AG04450 (cell line): ENCODE data around the gene APBA2. TPM values are rescaled to one million over a fixed set of nuclear protein-coding genes. Genes with fewer than 3 reads are reported as not detected.

Experiments
- CTCF ChIA-PET: fragments of 300-600, 350-600 bp; formaldehyde crosslinking; extraction: SDS; loops from one replicate; lab custom pipeline; 2022; ENCODE audit warnings: antibody characterized with exemption, inconsistent platforms; lab: Charles Lee
- POLR2A ChIA-PET: fragments of 350-600 bp; formaldehyde crosslinking; extraction: SDS; loops from one replicate; lab custom pipeline; 2021; ENCODE audit warnings: antibody characterized with exemption, inconsistent platforms; lab: Yijun Ruan, JAX
- DNase-seq: peaks from one replicate; pipeline ENCODE4 v3.0.0-alpha.2; 2011; ENCODE audit warnings: low read depth, low spot score
- H3K27ac ChIP-seq: one replicate; pipeline ENCODE4 v1.5.1; 2012; ENCODE audit warnings: low read depth, low read length, control low read depth
- H3K27me3 ChIP-seq: one replicate; pipeline ENCODE4 v1.6.0; 2012; ENCODE audit warnings: low read length; ENCODE audit not compliant: control insufficient read depth, insufficient read depth
- H3K4me3 ChIP-seq: 2 replicates; pipeline ENCODE4 v1.5.1; 2011; ENCODE audit warnings: mild to moderate bottlenecking, low read depth, low read length, control low read depth
- H3K9me3 ChIP-seq: 2 replicates; pipeline ENCODE4 v1.5.1; 2012; ENCODE audit warnings: low read length; ENCODE audit not compliant: control insufficient read depth, insufficient read depth
- CTCF ChIP-seq: IDR thresholded peaks from 2 replicates; pipeline ENCODE4 v1.5.1; 2011; ENCODE audit warnings: low read depth, low read length, control low read depth, inconsistent platforms
- polyA plus RNA-seq: library from polyadenylated mRNA; depleted of rRNA; stranded (reverse); fragments of >200 nt; gene quantifications from 2 replicates; pipeline ENCODE4 v1.2.3, GENCODE V29; 2011

Gene APBA2
- polyA plus RNA-seq, 1 experiment: 18.9 TPM

GRCh38 chr15:28890711-28891495, 5.1 kb downstream of the APBA2 start:
- ChIA-PET CTCF (interaction anchor here (0.9 kb wide), 1 partner anchor 211 kb away, joined by 3 read pairs; no protein-coding TSS in a partner anchor), POLR2A (no interaction called here)
- DNase-seq: no peak
- TF ChIP-seq CTCF: no peak
- Histone ChIP-seq H3K9me3 (no peaks in the 10 kb centered on the region; the same call in none of the 2 replicates), H3K27ac (no peak overlapping the region), H3K4me3 (no peak overlapping the region), H3K27me3 (no peaks in the 10 kb centered on the region)

DNA sequence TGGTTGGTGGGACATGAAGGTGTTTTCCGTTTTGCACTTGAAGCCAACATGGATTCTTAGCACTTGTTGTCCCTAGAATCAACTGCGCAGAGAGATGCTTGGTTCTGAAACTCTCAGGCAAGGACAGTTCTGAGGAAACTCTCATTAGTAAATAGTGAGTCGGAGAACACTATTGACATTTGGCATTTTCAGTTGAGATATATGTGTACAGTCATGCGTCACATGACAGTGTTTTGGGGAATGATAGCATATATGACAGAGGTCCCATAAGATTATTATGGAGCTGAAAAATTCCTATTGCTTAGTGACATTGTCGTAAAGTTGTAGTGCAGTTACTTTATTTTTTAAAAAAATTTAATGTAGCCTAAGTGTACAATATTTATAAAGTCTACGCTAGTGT, 5.8 kb downstream of the APBA2 start:
- no peak overlapping the region for H3K27ac ChIP-seq
- TF ChIP-seq CTCF: no peak
- ChIA-PET CTCF (no interaction called here), POLR2A (no interaction called here)
- peaks cover 6% of the 10 kb centered on the region for H3K9me3 ChIP-seq
- H3K4me3 ChIP-seq: no peak overlapping the region
- no peak for DNase-seq
- no peaks in the 10 kb centered on the region for H3K27me3 ChIP-seq

GRCh38 chr15:28892789-28893610, 7.2 kb downstream of the APBA2 start:
- no peaks in the 10 kb centered on the region for H3K27me3 ChIP-seq
- no peak for TF ChIP-seq CTCF
- DNase-seq: no peak
- H3K9me3 ChIP-seq: peaks cover 7% of the 10 kb centered on the region
- H3K27ac ChIP-seq: no peak overlapping the region
- CTCF ChIA-PET: interaction anchor here (0.6 kb wide), 1 partner anchor 16 kb away, joined by 6 read pairs; no protein-coding TSS in a partner anchor
- POLR2A ChIA-PET: no interaction called here
- no peak overlapping the region for H3K4me3 ChIP-seq

DNA sequence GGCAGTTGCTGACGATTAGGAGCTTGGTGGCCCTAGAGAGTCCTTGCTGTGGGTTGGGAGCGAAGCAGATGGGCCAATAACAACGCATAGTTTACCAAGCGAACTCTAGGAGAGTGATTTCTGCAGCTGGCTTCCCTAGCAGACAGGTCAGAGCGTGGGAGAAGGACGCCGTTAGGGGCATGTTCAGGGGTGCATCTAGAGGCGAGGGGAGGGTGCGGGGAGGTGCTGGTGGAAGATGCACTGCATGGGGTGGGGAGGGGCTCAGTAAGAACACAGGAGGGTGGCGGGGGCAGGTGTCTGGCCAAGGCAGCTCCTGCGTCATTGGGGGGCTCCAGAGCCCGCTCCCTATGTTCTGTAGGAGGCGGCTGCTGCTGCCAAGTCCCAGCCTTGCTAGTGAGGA, 8.9 kb downstream of the APBA2 start:
- TF ChIP-seq CTCF: no peak
- Histone ChIP-seq H3K27ac (no peak overlapping the region), H3K9me3 (peaks cover 7% of the 10 kb centered on the region), H3K27me3 (no peaks in the 10 kb centered on the region), H3K4me3 (no peak overlapping the region)
- DNase-seq: no peak
- ChIA-PET POLR2A (no interaction called here), CTCF (no interaction called here)

DNA sequence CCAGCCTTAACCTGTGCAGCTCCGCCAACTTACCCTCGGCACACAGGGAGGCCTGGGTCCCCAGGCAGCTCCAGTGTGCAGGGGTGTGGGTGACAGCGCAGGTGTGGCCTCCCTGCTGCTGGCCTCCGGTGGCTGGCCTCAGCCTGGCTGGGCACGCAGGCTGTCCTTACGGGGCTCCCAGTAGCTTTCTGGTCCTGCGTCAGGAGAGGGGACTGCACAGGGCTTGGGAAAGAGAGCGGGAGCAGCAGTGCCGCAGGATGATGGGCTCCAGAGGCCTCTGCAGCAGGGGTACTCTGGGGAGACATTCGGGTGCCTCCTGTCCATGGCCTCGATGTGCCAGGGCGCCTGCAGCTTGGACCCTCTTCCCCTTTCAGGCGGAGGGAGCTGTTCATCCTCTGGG, 9.4 kb downstream of the APBA2 start:
- Histone ChIP-seq H3K9me3 (peaks cover 7% of the 10 kb centered on the region), H3K27ac (no peak overlapping the region), H3K4me3 (no peak overlapping the region), H3K27me3 (no peaks in the 10 kb centered on the region)
- DNase-seq: no peak
- POLR2A ChIA-PET: no interaction called here
- no peak for TF ChIP-seq CTCF
- CTCF ChIA-PET: no interaction called here
